GM23338 (cell line): Measurements from ENCODE around the gene DGLUCY. TPM values are rescaled to one million over a fixed set of nuclear protein-coding genes. Genes with fewer than 3 reads are reported as not detected.

Experiments used
- ATAC-seq: fragments of 200-7000 bp; cut with Tn5 transposase; 3 replicates; pipeline ENCODE4 v1.9.1; 2020
- DNase-seq: peaks from one replicate; pipeline ENCODE4 v3.0.0-alpha.2; 2015; ENCODE audit warnings: low spot score
- H2AFZ ChIP-seq: fragments of 200-600 bp; sonication (generic); 2 replicates; pipeline ENCODE4 v1.8.0; 2016; ENCODE audit warnings: antibody characterized with exemption, mild to moderate bottlenecking, moderate library complexity
- H3F3A ChIP-seq: fragments of 200-600 bp; sonication (generic); replicated peaks from 2 replicates; pipeline ENCODE4 v1.8.0; 2017; ENCODE audit warnings: antibody characterized with exemption, mixed run types, low read depth
- H3K27ac ChIP-seq: fragments of 200-600 bp; sonication (generic); 2 replicates; pipeline ENCODE4 v1.6.1; 2016; ENCODE audit warnings: low read depth
- H3K27me3 ChIP-seq: fragments of 200-600 bp; sonication (generic); 2 replicates; pipeline ENCODE4 v1.8.0; 2016; ENCODE audit warnings: mild to moderate bottlenecking, mixed run types, moderate library complexity; ENCODE audit not compliant: insufficient read depth
- H3K36me3 ChIP-seq: fragments of 200-600 bp; sonication (generic); 2 replicates; pipeline ENCODE4 v1.8.0; 2016; ENCODE audit warnings: mild to moderate bottlenecking; ENCODE audit not compliant: insufficient read depth
- H3K4me1 ChIP-seq: fragments of 200-600 bp; sonication (generic); 2 replicates; pipeline ENCODE4 v1.8.0; 2016; ENCODE audit warnings: mild to moderate bottlenecking, moderate library complexity; ENCODE audit not compliant: insufficient read depth
- H3K4me2 ChIP-seq: fragments of 200-600 bp; sonication (generic); 2 replicates; pipeline ENCODE4 v1.7.1; 2017; ENCODE audit warnings: mixed run types
- H3K4me3 ChIP-seq: fragments of 200-600 bp; sonication (generic); 2 replicates; pipeline ENCODE4 v1.6.1; 2016; ENCODE audit warnings: mixed run types
- H3K79me2 ChIP-seq: fragments of 200-600 bp; sonication (generic); replicated peaks from 2 replicates; pipeline ENCODE4 v1.8.0; 2017; ENCODE audit warnings: mild to moderate bottlenecking; ENCODE audit not compliant: insufficient read depth
- H3K9me2 ChIP-seq: fragments of 200-600 bp; sonication (generic); 2 replicates; pipeline ENCODE4 v1.8.0; 2017; ENCODE audit not compliant: insufficient read depth
- H4K20me1 ChIP-seq: fragments of 200-600 bp; sonication (generic); replicated peaks from 2 replicates; pipeline ENCODE4 v1.8.0; 2017; ENCODE audit warnings: mild to moderate bottlenecking; ENCODE audit not compliant: insufficient read depth
- H3K27ac Mint-ChIP-seq: 2 replicates; pipeline ENCODE4 v1.8.0; 2020; ENCODE audit warnings: inconsistent platforms, mild to moderate bottlenecking, moderate library complexity, mixed read lengths
- H3K27me3 Mint-ChIP-seq: 3 replicates; pipeline ENCODE4 v1.8.0; 2022; ENCODE audit warnings: low read depth, mild to moderate bottlenecking, moderate library complexity, mixed read lengths, inconsistent platforms; ENCODE audit not compliant: insufficient read depth, poor library complexity
- H3K36me3 Mint-ChIP-seq: 3 replicates; pipeline ENCODE4 v1.8.0; 2021; ENCODE audit warnings: low read depth, mild to moderate bottlenecking, inconsistent platforms, moderate library complexity, mixed read lengths
- H3K4me1 Mint-ChIP-seq: 3 replicates; pipeline ENCODE4 v1.8.0; 2020; ENCODE audit warnings: mild to moderate bottlenecking, inconsistent platforms, mixed read lengths
- H3K4me3 Mint-ChIP-seq: 3 replicates; pipeline ENCODE4 v1.8.0; 2021; ENCODE audit warnings: moderate library complexity, mild to moderate bottlenecking, inconsistent platforms, mixed read lengths
- H3K9me3 Mint-ChIP-seq: 3 replicates; pipeline ENCODE4 v1.8.0; 2020; ENCODE audit warnings: moderate library complexity, mild to moderate bottlenecking, inconsistent platforms, mixed read lengths
- CREB1 ChIP-seq: fragments of 250-450 bp; sonication (Bioruptor Pico); IDR thresholded peaks from 2 replicates; pipeline ENCODE4 v1.5.0; 2020; ENCODE audit warnings: low read depth, mild to moderate bottlenecking, moderate library complexity
- ETS1 ChIP-seq: IDR thresholded peaks from 2 replicates; pipeline ENCODE4 v1.6.1; 2016; ENCODE audit warnings: antibody characterized with exemption
- JUNB ChIP-seq: IDR thresholded peaks from one replicate; pipeline ENCODE4 v1.6.1; 2016; ENCODE audit warnings: antibody characterized with exemption; ENCODE audit not compliant: unreplicated experiment
- NANOG ChIP-seq: IDR thresholded peaks from 2 replicates; pipeline ENCODE4 v1.6.1; 2016; ENCODE audit warnings: antibody characterized with exemption, borderline replicate concordance
- POLR2AphosphoS5 ChIP-seq: IDR thresholded peaks from 2 replicates; pipeline ENCODE4 v1.6.1; 2016; ENCODE audit warnings: antibody characterized with exemption, low read depth
- REST ChIP-seq: IDR thresholded peaks from one replicate; pipeline ENCODE4 v1.6.1; 2018; ENCODE audit warnings: antibody characterized with exemption; ENCODE audit not compliant: unreplicated experiment
- STAT1 ChIP-seq: IDR thresholded peaks from one replicate; pipeline ENCODE4 v1.6.1; 2016; ENCODE audit warnings: antibody characterized with exemption; ENCODE audit not compliant: unreplicated experiment
- ZNF331 ChIP-seq: fragments of 250-450 bp; sonication (Bioruptor Pico); IDR thresholded peaks from 2 replicates; pipeline ENCODE4 v1.5.0; 2020; ENCODE audit warnings: low read depth, mild to moderate bottlenecking, moderate library complexity
- polyA plus RNA-seq: library from polyadenylated mRNA; unstranded; fragments of >200 nt; fragmentation: Nextera tagmentation; extraction: Ambion mirVana; gene quantifications from 2 replicates; pipeline ENCODE4 v1.2.1, GENCODE V29; 2016
- total RNA-seq: library from RNA; depleted of rRNA; stranded (reverse); fragments of >200 nt; shearing (Covaris generic); gene quantifications from 2 replicates; pipeline ENCODE4 v1.2.3, GENCODE V29; 2014
- TF ChIP-seq, protein P1 (sequence below): fragments of 250-450 bp; sonication (Bioruptor Pico); IDR thresholded peaks from 2 replicates; pipeline ENCODE4 v1.5.0; 2020; ENCODE audit warnings: mild to moderate bottlenecking, moderate library complexity
- TF ChIP-seq, protein P2 (sequence below), 2 experiments: fragments of 200-600 bp in 1 of 2; sonication (generic) in 1 of 2; conservative IDR thresholded peaks; 2 replicates each; pipeline versions ENCODE4 v1.5.1 to v1.6.1; 2016 to 2017; ENCODE audit warnings: antibody characterized with exemption in 2 of 2, low read depth in 2 of 2, mild to moderate bottlenecking in 2 of 2, moderate library complexity in 1 of 2

Gene DGLUCY
- total and polyA plus RNA-seq, 2 experiments from 2014 or later, result 14.6 to 31.6 TPM

GRCh38 chr14:91127924-91128323 is 14.1 kb downstream of the DGLUCY start:
- no peaks in the 10 kb centered on the region for H3K9me2 ChIP-seq
- H3K4me1 ChIP-seq, result no peaks in the 10 kb centered on the region
- H3K27me3 ChIP-seq, result no peaks in the 10 kb centered on the region
- Mint-ChIP-seq H3K4me1 (no peaks in the 10 kb centered on the region), H3K27me3 (peaks cover 2% of the 10 kb centered on the region), H3K36me3 (peaks cover 39% of the 10 kb centered on the region), H3K9me3 (no peaks in the 10 kb centered on the region; the same call in 2 of the 3 replicates), H3K27ac (no peak overlapping the region), H3K4me3 (no peak overlapping the region)
- no peak for DNase-seq
- H3K27ac ChIP-seq, result no peak overlapping the region
- H4K20me1 ChIP-seq, result no peaks in the 10 kb centered on the region
- no peaks in the 10 kb centered on the region for H3F3A ChIP-seq
- H3K4me3 ChIP-seq, result no peak overlapping the region
- no peak for ATAC-seq
- no peak overlapping the region for H2AFZ ChIP-seq
- no peaks in the 10 kb centered on the region for H3K36me3 ChIP-seq
- no peaks in the 10 kb centered on the region for H3K79me2 ChIP-seq
- no peak overlapping the region for H3K4me2 ChIP-seq
- no peak for TF ChIP-seq ZNF331 (CRISPR knock-in tag)
- no peak for TF ChIP-seq CREB1 (CRISPR knock-in tag)
- TF ChIP-seq NANOG, result no peak

GRCh38 chr14:91128699-91129098 is 14.8 kb downstream of the DGLUCY start:
- no peaks in the 10 kb centered on the region for H3K4me1 Mint-ChIP-seq
- TF ChIP-seq POLR2AphosphoS5, result no peak
- TF ChIP-seq ZNF331 (CRISPR knock-in tag), result no peak
- TF ChIP-seq ETS1, result no peak
- TF ChIP-seq, protein P1, sequence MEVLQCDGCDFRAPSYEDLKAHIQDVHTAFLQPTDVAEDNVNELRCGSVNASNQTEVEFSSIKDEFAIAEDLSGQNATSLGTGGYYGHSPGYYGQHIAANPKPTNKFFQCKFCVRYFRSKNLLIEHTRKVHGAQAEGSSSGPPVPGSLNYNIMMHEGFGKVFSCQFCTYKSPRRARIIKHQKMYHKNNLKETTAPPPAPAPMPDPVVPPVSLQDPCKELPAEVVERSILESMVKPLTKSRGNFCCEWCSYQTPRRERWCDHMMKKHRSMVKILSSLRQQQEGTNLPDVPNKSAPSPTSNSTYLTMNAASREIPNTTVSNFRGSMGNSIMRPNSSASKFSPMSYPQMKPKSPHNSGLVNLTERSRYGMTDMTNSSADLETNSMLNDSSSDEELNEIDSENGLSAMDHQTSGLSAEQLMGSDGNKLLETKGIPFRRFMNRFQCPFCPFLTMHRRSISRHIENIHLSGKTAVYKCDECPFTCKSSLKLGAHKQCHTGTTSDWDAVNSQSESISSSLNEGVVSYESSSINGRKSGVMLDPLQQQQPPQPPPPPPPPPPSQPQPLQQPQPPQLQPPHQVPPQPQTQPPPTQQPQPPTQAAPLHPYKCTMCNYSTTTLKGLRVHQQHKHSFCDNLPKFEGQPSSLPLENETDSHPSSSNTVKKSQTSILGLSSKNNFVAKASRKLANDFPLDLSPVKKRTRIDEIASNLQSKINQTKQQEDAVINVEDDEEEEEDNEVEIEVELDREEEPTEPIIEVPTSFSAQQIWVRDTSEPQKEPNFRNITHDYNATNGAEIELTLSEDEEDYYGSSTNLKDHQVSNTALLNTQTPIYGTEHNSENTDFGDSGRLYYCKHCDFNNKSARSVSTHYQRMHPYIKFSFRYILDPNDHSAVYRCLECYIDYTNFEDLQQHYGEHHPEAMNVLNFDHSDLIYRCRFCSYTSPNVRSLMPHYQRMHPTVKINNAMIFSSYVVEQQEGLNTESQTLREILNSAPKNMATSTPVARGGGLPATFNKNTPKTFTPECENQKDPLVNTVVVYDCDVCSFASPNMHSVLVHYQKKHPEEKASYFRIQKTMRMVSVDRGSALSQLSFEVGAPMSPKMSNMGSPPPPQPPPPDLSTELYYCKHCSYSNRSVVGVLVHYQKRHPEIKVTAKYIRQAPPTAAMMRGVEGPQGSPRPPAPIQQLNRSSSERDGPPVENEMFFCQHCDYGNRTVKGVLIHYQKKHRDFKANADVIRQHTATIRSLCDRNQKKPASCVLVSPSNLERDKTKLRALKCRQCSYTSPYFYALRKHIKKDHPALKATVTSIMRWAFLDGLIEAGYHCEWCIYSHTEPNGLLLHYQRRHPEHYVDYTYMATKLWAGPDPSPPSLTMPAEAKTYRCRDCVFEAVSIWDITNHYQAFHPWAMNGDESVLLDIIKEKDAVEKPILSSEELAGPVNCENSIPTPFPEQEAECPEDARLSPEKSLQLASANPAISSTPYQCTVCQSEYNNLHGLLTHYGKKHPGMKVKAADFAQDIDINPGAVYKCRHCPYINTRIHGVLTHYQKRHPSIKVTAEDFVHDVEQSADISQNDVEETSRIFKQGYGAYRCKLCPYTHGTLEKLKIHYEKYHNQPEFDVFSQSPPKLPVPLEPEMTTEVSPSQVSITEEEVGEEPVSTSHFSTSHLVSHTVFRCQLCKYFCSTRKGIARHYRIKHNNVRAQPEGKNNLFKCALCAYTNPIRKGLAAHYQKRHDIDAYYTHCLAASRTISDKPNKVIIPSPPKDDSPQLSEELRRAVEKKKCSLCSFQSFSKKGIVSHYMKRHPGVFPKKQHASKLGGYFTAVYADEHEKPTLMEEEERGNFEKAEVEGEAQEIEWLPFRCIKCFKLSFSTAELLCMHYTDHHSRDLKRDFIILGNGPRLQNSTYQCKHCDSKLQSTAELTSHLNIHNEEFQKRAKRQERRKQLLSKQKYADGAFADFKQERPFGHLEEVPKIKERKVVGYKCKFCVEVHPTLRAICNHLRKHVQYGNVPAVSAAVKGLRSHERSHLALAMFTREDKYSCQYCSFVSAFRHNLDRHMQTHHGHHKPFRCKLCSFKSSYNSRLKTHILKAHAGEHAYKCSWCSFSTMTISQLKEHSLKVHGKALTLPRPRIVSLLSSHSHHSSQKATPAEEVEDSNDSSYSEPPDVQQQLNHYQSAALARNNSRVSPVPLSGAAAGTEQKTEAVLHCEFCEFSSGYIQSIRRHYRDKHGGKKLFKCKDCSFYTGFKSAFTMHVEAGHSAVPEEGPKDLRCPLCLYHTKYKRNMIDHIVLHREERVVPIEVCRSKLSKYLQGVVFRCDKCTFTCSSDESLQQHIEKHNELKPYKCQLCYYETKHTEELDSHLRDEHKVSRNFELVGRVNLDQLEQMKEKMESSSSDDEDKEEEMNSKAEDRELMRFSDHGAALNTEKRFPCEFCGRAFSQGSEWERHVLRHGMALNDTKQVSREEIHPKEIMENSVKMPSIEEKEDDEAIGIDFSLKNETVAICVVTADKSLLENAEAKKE, result no peak
- no peak for TF ChIP-seq CREB1 (CRISPR knock-in tag)
- TF ChIP-seq, protein P2, sequence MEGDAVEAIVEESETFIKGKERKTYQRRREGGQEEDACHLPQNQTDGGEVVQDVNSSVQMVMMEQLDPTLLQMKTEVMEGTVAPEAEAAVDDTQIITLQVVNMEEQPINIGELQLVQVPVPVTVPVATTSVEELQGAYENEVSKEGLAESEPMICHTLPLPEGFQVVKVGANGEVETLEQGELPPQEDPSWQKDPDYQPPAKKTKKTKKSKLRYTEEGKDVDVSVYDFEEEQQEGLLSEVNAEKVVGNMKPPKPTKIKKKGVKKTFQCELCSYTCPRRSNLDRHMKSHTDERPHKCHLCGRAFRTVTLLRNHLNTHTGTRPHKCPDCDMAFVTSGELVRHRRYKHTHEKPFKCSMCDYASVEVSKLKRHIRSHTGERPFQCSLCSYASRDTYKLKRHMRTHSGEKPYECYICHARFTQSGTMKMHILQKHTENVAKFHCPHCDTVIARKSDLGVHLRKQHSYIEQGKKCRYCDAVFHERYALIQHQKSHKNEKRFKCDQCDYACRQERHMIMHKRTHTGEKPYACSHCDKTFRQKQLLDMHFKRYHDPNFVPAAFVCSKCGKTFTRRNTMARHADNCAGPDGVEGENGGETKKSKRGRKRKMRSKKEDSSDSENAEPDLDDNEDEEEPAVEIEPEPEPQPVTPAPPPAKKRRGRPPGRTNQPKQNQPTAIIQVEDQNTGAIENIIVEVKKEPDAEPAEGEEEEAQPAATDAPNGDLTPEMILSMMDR (conservative IDR thresholded peaks at IDR 0.05; ENCODE audit: low read depth in 2 of 2), result no peak
- no peak for TF ChIP-seq REST
- no peak for TF ChIP-seq STAT1
- TF ChIP-seq JUNB, result no peak

More at GRCh38 chr14:91128699-91129098, 14.8 kb downstream of the DGLUCY start:
- no peak for ATAC-seq
- no peaks in the 10 kb centered on the region for H3F3A ChIP-seq
- no peaks in the 10 kb centered on the region for H3K4me1 ChIP-seq
- no peak overlapping the region for H3K4me2 ChIP-seq
- H3K27ac ChIP-seq, result no peak overlapping the region
- no peaks in the 10 kb centered on the region for H4K20me1 ChIP-seq
- H3K36me3 Mint-ChIP-seq, result peaks cover 39% of the 10 kb centered on the region
- DNase-seq, result no peak
- H2AFZ ChIP-seq, result no peak overlapping the region
- H3K27ac Mint-ChIP-seq, result peak overlapping the region; percentile 27; the same call in 1 of the 2 replicates
- H3K4me3 ChIP-seq, result no peak overlapping the region
- peaks cover 2% of the 10 kb centered on the region for H3K27me3 Mint-ChIP-seq
- no peaks in the 10 kb centered on the region; the same call in 2 of the 3 replicates for H3K9me3 Mint-ChIP-seq
- no peaks in the 10 kb centered on the region for H3K79me2 ChIP-seq
- no peaks in the 10 kb centered on the region for H3K9me2 ChIP-seq
- H3K27me3 ChIP-seq, result no peaks in the 10 kb centered on the region
- H3K36me3 ChIP-seq, result no peaks in the 10 kb centered on the region
- no peak overlapping the region for H3K4me3 Mint-ChIP-seq
